Measurements from ENCODE around the gene HNRNPC. TPM values are rescaled to one million over a fixed set of nuclear protein-coding genes. Genes with fewer than 3 reads are reported as not detected.

Gene HNRNPC
- total and polyA plus RNA-seq, 8 donors, result 118 to 269 (median 184) TPM

DNA sequence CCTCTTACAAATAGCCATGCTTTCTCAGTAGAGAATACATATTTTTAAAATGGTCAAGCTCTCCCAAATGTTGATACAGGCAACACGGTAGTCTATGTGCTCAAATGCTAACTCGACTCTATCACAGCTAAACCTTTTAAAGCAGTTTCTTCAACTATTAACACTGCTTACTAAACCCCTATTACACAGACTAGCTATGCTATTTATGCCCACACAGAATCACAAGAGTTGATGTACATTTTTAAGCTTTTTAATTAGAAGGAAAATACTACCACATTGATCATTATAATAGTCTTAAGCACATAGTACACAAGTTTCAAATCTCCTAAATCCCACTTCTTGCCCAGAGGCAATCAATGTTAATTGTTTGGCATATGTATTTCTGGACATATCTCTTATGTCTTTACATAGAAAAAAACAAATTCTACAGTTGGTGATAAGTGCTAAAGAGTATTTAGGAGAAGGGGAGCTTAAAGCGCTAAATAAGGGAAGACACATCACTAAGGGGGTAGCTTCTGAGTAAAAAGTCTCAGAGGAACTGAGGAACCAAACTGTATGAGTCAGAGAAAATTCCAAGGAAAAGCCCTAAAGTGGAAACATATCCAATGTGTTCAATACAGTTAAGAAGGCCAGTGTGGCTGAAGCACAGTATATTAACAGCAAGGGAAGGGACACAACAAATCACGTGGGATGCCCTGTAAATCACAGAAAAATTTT, 13.7 kb downstream of the HNRNPC start:
- Histone ChIP-seq H3K4me3 (no peak overlapping the region), H3K4me1 (peaks cover 7 to 34% (median 26%) of the 10 kb centered on the region in 3 donors), H3K9me3 (no peaks in the 10 kb centered on the region), H3K27me3 (no peaks in the 10 kb centered on the region), H3K36me3 (peaks cover 0 to 15% (median 2%) of the 10 kb centered on the region in 3 donors), H3K27ac (no peak overlapping the region)
- ATAC-seq, result peak in 1 of 4 donors; percentile 29
- no peak for DNase-seq
- intact Hi-C loops (cut with DNase I), result no loop called here
- TF ChIP-seq CTCF (IDR thresholded peaks at IDR 0.05), result no peak
- 41 to 42% methylated on average over 4 of the region's 4 CpGs for whole genome bisulfite sequencing, 2 donors
- no peak for FAIRE-seq

- H3K27ac ChIP-seq, result no peak overlapping the region
- H3K27me3 ChIP-seq, result no peaks in the 10 kb centered on the region
- no peak overlapping the region for H3K4me3 ChIP-seq
- ATAC-seq (no peak), FAIRE-seq (no peak), DNase-seq (no peak)
- WGBS, 2 donors, result 80 to 88% methylated on average over 2 of the region's 2 CpGs
- peaks cover 0 to 20% (median 7%) of the 10 kb centered on the region in 3 donors for H3K36me3 ChIP-seq
- no peaks in the 10 kb centered on the region for H3K9me3 ChIP-seq
- no peak for TF ChIP-seq CTCF (IDR thresholded peaks at IDR 0.05)
- intact Hi-C loops (cut with DNase I), result no loop called here
- H3K4me1 ChIP-seq, result peaks cover 7 to 32% (median 30%) of the 10 kb centered on the region in 3 donors
These were observed 17.1 kb downstream of the HNRNPC start for GRCh38 chr14:21252149-21252548.

DNA sequence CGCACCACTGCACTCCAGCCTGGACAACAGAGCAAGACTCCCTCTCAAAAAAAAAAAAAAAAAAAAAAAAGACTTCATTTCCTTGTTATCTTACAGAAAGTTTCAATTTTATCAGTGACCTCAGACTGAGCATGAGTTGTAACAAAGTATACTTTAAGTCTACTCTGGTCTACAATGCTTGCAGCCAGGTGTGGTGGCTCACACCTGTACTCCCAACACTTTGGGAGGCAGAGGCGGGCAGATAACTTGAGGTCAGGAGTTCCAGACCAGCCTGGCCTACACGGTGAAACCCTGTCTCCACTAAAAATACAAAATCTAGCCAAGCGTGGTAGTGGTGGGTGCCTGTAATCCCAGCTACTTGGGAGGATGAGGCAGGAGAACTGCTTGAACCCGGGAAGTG, 18.0 kb downstream of the HNRNPC start:
- Histone ChIP-seq H3K27me3 (no peaks in the 10 kb centered on the region), H3K36me3 (peaks cover 0 to 20% (median 7%) of the 10 kb centered on the region in 3 donors), H3K27ac (no peak overlapping the region), H3K4me3 (no peak overlapping the region), H3K4me1 (peaks cover 9 to 37% (median 36%) of the 10 kb centered on the region in 3 donors), H3K9me3 (no peaks in the 10 kb centered on the region)
- ATAC-seq (no peak), FAIRE-seq (no peak), DNase-seq (no peak)
- intact Hi-C loops (cut with DNase I), result no loop called here
- 97 to 99% methylated on average over 5 of the region's 5 CpGs for WGBS, 2 donors
- no peak for TF ChIP-seq CTCF (IDR thresholded peaks at IDR 0.05)

DNA sequence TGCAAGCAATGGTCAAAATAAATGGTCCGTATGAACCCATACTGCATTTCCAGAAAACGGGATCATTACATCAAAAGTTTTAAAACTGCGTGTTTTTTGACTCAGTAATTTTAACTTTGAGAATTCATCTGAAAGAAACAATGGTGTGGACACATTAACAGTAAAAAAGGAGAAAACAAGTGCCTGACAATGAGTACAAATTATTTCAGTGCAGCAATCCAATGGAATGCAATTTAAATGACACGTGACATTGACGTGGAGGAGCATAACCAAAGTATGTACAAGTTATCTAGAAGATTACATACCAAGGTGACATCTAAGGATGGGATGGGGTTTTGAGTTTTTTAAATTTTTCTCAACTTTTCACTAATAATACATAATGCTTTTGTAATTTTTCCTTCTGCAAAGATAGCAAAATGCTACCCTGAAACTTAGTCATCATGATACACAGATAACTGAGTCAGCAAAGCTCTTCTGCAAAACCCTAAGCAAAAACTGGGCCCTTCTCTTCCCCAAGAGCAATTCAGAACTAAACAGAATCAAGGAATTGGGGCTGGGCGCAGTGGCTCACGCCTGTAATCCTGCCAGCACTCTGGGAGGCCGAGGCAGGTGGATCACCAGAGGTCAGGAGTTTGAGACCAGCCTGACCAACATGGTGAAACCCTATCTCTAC, 20.4 kb downstream of the HNRNPC start:
- H3K4me1 ChIP-seq, result peaks cover 11 to 37% (median 36%) of the 10 kb centered on the region in 3 donors
- FAIRE-seq, result no peak
- intact Hi-C loops (cut with DNase I), result no loop called here
- no peak for DNase-seq
- WGBS, 2 donors, result 77 to 83% methylated on average over 8 of the region's 8 CpGs
- TF ChIP-seq CTCF (IDR thresholded peaks at IDR 0.05), result no peak
- no peak overlapping the region for H3K4me3 ChIP-seq
- H3K36me3 ChIP-seq, result peaks cover 0 to 20% (median 7%) of the 10 kb centered on the region in 3 donors
- H3K27me3 ChIP-seq, result no peaks in the 10 kb centered on the region
- H3K27ac ChIP-seq, result no peak overlapping the region
- no peaks in the 10 kb centered on the region for H3K9me3 ChIP-seq
- no peak for ATAC-seq

DNA sequence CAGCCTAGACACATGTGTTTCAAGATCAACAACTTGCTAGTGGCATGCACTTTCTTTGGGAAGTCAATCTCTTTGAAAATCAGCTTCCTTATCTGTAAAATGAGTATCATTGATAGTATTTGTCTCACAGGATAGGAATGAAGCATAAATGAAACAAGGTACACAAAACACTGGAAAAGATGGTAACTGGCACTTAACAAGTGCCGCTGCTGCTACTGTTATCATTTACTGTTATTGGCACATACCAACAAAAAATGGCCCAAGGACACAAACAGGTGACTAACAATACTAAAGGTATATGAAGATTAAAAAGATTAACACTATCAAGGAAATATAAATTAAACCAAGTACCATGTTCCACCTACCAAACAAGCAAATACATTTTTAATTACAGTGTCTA, 20.9 kb downstream of the HNRNPC start:
- no peaks in the 10 kb centered on the region for H3K9me3 ChIP-seq
- H3K4me1 ChIP-seq, result peaks cover 11 to 39% (median 36%) of the 10 kb centered on the region in 3 donors
- H3K27ac ChIP-seq, result no peak overlapping the region
- H3K27me3 ChIP-seq, result no peaks in the 10 kb centered on the region
- WGBS, 2 donors, result 25 to 48% methylated on average over 1 of the region's 1 CpG
- FAIRE-seq, result no peak
- ATAC-seq, result no peak
- H3K4me3 ChIP-seq, result no peak overlapping the region
- H3K36me3 ChIP-seq, result peaks cover 0 to 24% (median 7%) of the 10 kb centered on the region in 3 donors
- no peak for TF ChIP-seq CTCF (IDR thresholded peaks at IDR 0.05)
- intact Hi-C loops (cut with DNase I), result no loop called here
- no peak for DNase-seq

Measured in pancreas (tissue), 10 donors.